Left lung (tissue), 10 donors: Measurements from ENCODE around the gene RXRA. TPM values are rescaled to one million over a fixed set of nuclear protein-coding genes. Genes with fewer than 3 reads are reported as not detected.

Experiments used
- ATAC-seq: fragments of 200-7000 bp; cut with Tn5 transposase; one replicate; pipeline ENCODE4 v1.9.1; 2020; ENCODE audit warnings: moderate library complexity
- DNase-seq, 4 donors: peaks; one replicate each; pipeline ENCODE4 v3.0.0-alpha.2; 2013 to 2020
- H3K27ac ChIP-seq, 2 donors: fragments of 200-600 bp; sonication (generic) in 1 of 2; one replicate each; pipeline versions ENCODE4 v1.5.0 to v1.8.0; 2020 to 2021
- H3K27me3 ChIP-seq, 2 donors: fragments of 200-600 bp; sonication (generic) in 1 of 2; one replicate each; pipeline versions ENCODE4 v1.5.0 to v1.8.0; 2020 to 2021
- H3K36me3 ChIP-seq, 2 donors: fragments of 200-600 bp; sonication (generic) in 1 of 2; one replicate each; pipeline versions ENCODE4 v1.5.0 to v1.8.0; 2020 to 2021
- H3K4me1 ChIP-seq, 2 donors: fragments of 200-600 bp; one replicate each; pipeline ENCODE4 v1.8.0; 2021
- H3K4me3 ChIP-seq, 2 donors: fragments of 200-600 bp; sonication (generic) in 1 of 2; one replicate each; pipeline versions ENCODE4 v1.5.0 to v1.8.0; 2020 to 2021; ENCODE audit warnings: mild to moderate bottlenecking in 1 of 2
- H3K9me3 ChIP-seq, 2 donors: fragments of 200-600 bp; sonication (generic) in 1 of 2; one replicate each; pipeline versions ENCODE4 v1.5.0 to v1.8.0; 2020 to 2021
- CTCF ChIP-seq, 2 donors: fragments of 200-600 bp; sonication (generic) in 1 of 2; IDR thresholded peaks; one replicate each; pipeline versions ENCODE4 v1.5.0 to v1.8.0; 2021; ENCODE audit warnings: antibody characterized with exemption in 2 of 2
- intact Hi-C, 2 donors: fragments of 100-400 bp; cut with DNase I; formaldehyde crosslinking; loops; one replicate each; pipeline versions ENCODE4 v1.11.2 to v1.14.2; 2022
- polyA plus RNA-seq, 6 donors: library from polyadenylated mRNA; unstranded; fragments of 120-200 nt; gene quantifications; one replicate each; pipeline ENCODE4 v1.2.1, GENCODE V29; 2013; ENCODE audit not compliant: insufficient read length in 6 of 6
- total RNA-seq, 2 donors: library from RNA; stranded (reverse); fragmentation: NEBNext Ultra II Directional; extraction: Animal tissue kit (Norgen Biotek cat#: 25700); gene quantifications; one replicate each; pipeline ENCODE4 v1.2.1, GENCODE V29; 2021
- donor health status: DM: no; HTN: yes; CAD: no.
- donor health status: DM: no; HTN: no; CAD: no.

RXRA gene
- total and polyA plus RNA-seq, 8 donors = 42.2 to 79.5 (median 55.7) TPM

DNA sequence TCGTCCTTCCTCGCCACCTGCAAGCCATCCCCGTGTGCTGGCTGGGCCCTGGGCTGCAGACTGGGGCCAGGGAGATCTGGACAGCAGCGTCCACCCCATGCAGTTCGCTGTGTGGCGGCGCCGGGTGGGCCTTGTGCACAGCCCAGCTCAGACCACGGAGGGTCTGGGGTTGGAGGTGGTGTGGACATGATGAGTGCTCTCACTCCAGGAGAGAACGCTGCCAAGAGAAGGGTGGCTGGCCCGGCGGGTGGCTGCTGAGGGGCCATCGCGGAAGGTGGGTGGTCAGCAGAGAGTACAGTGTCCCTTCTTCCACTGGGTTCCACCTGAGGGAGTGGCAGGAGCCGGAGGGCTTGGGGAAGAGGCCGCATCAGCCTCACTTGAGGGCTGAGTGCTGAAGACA lies 44.4 kb downstream of the RXRA start:
- no peak for ATAC-seq
- peaks cover 48 to 94% of the 10 kb centered on the region in 2 donors for H3K4me1 ChIP-seq
- no peak overlapping the region for H3K4me3 ChIP-seq
- H3K27ac ChIP-seq = peak overlapping the region in 1 of 2 donors; percentile 98
- H3K9me3 ChIP-seq = no peaks in the 10 kb centered on the region
- no peaks in the 10 kb centered on the region for H3K36me3 ChIP-seq
- no peak for DNase-seq
- intact Hi-C loops = no loop called here
- H3K27me3 ChIP-seq = no peaks in the 10 kb centered on the region
- TF ChIP-seq CTCF (IDR thresholded peaks at IDR 0.05) = no peak

GRCh38 chr9:134371731-134372130 lies 45.5 kb downstream of the RXRA start:
- peaks cover 48 to 94% of the 10 kb centered on the region in 2 donors for H3K4me1 ChIP-seq
- intact Hi-C loops = no loop called here
- H3K9me3 ChIP-seq = no peaks in the 10 kb centered on the region
- H3K4me3 ChIP-seq = no peak overlapping the region
- H3K27me3 ChIP-seq = no peaks in the 10 kb centered on the region
- no peaks in the 10 kb centered on the region for H3K36me3 ChIP-seq
- TF ChIP-seq CTCF (IDR thresholded peaks at IDR 0.05) = no peak
- DNase-seq = peak in 2 of 4 donors; percentile 92 to 96
- H3K27ac ChIP-seq = peak overlapping the region; percentile 83 to 98
- ATAC-seq = peak; percentile 60

DNA sequence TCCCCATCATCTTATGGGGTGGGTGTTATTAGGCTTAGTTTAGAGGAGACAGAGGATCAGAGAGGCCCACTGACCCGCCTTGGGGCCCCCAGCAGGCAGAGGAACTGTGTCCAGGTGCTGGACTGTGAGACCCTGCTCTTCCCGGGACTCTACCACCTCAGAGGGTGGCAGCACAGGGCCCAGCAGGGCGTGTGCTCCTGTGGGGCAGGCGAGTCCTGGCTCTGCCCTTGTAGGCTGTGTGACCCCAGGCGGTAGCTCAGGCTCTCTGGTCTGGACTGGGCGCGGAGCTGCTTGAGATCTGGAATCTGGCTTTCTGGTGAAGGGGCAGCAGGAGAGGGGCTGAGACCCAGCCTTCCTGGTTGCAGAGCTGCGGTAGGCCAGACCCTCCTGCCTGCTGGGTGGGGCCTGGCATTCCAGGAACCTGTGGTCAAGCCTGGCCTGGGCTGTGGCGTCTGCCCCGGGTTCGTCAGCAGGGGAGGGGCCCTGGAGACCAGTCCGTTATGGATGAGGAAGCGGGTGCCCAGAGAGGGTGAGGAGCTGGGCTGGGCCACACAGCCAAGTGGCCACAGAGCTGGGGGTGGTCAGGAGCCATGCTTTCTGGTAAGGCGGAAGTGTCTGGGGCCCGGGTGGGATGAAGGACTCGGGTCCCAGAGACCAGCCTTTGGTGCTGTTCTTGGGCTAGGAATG lies 46.5 kb downstream of the RXRA start:
- Histone ChIP-seq H3K4me1 (peaks cover 52 to 94% of the 10 kb centered on the region in 2 donors), H3K36me3 (no peaks in the 10 kb centered on the region), H3K9me3 (no peaks in the 10 kb centered on the region), H3K4me3 (peak overlapping the region in 1 of 2 donors; percentile 35), H3K27ac (peak overlapping the region; percentile 83 to 98), H3K27me3 (no peaks in the 10 kb centered on the region)
- intact Hi-C loops = no loop called here
- ATAC-seq = peak; percentile 55
- peak in 2 of 4 donors; percentile 92 to 98 for DNase-seq
- TF ChIP-seq CTCF (IDR thresholded peaks at IDR 0.05) = no peak

DNA sequence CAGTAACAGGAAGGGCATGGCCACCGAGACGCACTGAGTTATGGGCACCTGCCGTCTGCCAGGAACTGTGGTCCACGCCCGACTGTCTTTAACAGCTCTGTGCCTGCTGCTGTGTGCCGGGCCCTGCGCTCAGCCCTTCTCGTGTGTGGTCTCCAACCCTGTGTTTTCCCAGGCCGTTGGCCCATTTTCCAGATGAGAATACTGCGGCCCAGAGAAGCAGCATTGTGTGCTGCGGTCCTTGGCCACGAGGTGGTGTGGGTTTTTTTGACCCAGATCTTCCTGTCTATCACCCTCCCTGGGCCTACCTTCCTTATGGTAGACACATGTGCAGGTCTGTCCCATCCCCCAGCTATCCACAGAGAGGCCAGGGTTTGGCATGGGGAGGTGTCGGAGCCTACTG lies 47.0 kb downstream of the RXRA start:
- ATAC-seq (no peak), DNase-seq (no peak)
- no peaks in the 10 kb centered on the region for H3K9me3 ChIP-seq
- peaks cover 52 to 94% of the 10 kb centered on the region in 2 donors for H3K4me1 ChIP-seq
- H3K36me3 ChIP-seq = no peaks in the 10 kb centered on the region
- H3K27ac ChIP-seq = peak overlapping the region; percentile 83 to 98
- peak overlapping the region in 1 of 2 donors; percentile 35 for H3K4me3 ChIP-seq
- intact Hi-C loops = no loop called here
- peak in 1 of 2 donors; percentile 6 for TF ChIP-seq CTCF (IDR thresholded peaks at IDR 0.05)
- no peaks in the 10 kb centered on the region for H3K27me3 ChIP-seq

DNA sequence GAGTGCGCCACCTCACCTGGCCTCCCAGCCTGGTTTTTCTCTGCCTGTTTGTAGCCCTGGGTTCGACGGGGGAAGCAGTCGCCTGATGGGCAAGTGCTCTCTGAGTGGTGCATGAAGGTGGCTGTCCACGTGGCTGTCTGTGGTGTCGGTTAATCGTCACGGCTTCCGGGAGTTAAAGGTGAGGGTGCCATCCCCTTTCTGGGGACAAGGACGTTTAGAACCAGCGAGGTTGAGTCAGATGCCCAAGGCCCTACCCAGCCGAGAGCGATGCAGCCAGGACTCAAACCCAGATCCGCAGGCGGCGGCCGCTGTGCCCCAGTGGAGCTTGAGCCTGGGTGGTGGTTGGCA lies 47.7 kb downstream of the RXRA start:
- ATAC-seq = no peak
- no peak for TF ChIP-seq CTCF (IDR thresholded peaks at IDR 0.05)
- intact Hi-C loops = no loop called here

More for the DNA sequence above, 47.7 kb downstream of the RXRA start:
- Histone ChIP-seq H3K4me1 (peaks cover 59 to 96% of the 10 kb centered on the region in 2 donors), H3K9me3 (no peaks in the 10 kb centered on the region), H3K4me3 (peak overlapping the region in 1 of 2 donors; percentile 35), H3K27me3 (no peaks in the 10 kb centered on the region), H3K27ac (peak overlapping the region; percentile 83 to 98), H3K36me3 (no peaks in the 10 kb centered on the region)
- no peak for DNase-seq
